K562 (cell line): ENCODE data around the gene SLC25A45. TPM values are rescaled to one million over a fixed set of nuclear protein-coding genes. Genes with fewer than 3 reads are reported as not detected.
A peak's percentile ranks its signal among the peaks of the same experiment; 100 is the strongest.

Experiments used
- ARID1B ChIP-seq: fragments of 450-650 bp; IDR thresholded peaks from 2 replicates; pipeline ENCODE4 v1.6.1; 2016; ENCODE audit warnings: antibody characterized with exemption, mild to moderate bottlenecking, inconsistent platforms
- ARID3B ChIP-seq: fragments of 250-450 bp; sonication (Bioruptor Pico); IDR thresholded peaks from 2 replicates; pipeline ENCODE4 v1.4.0; 2020; ENCODE audit warnings: borderline replicate concordance
- ATF4 ChIP-seq: fragments of 450-650 bp; formaldehyde crosslinking; IDR thresholded peaks from 2 replicates; pipeline ENCODE4 v1.4.0; 2022; ENCODE audit warnings: mild to moderate bottlenecking, moderate library complexity
- CBX3 ChIP-seq, 2 experiments: IDR thresholded peaks; 1 replicate in 1 of 2; 2 replicates in 1 of 2; pipeline ENCODE4 v1.6.1; 2012; ENCODE audit warnings: inconsistent platforms in 2 of 2, low read length in 2 of 2, borderline replicate concordance in 1 of 2, control low read depth in 1 of 2
- DNMT1 ChIP-seq: fragments of 450-650 bp; IDR thresholded peaks from 2 replicates; pipeline ENCODE4 v1.6.1; 2016; ENCODE audit warnings: antibody characterized with exemption, mild to moderate bottlenecking
- ID3 ChIP-seq, 2 experiments: fragments of 250-450 bp in 1 of 2; fragments of 450-650 bp in 1 of 2; sonication (Bioruptor Pico) in 1 of 2; IDR thresholded peaks; 2 replicates each; pipeline versions ENCODE4 v1.6.1 to v1.8.0; 2016 to 2021; ENCODE audit warnings: mild to moderate bottlenecking in 2 of 2, moderate library complexity in 2 of 2, missing compliant biosample characterization in 1 of 2, missing genetic modification characterization in 1 of 2
- PKNOX1 ChIP-seq: fragments of 450-650 bp; IDR thresholded peaks from 2 replicates; pipeline ENCODE4 v1.6.1; 2016
- RAD21 ChIP-seq, 2 experiments: fragments of 250-450 bp in 1 of 2; fragments of 450-650 bp in 1 of 2; sonication (Bioruptor Pico) in 1 of 2; formaldehyde crosslinking in 1 of 2; IDR thresholded peaks in 1 of 2; conservative IDR thresholded peaks in 1 of 2; 2 replicates each; pipeline versions ENCODE4 v1.4.0 to v1.8.0; 2020 to 2022; ENCODE audit warnings: mild to moderate bottlenecking in 2 of 2, moderate library complexity in 1 of 2
- SP1 ChIP-seq: sonication (generic); formaldehyde crosslinking; IDR thresholded peaks from 2 replicates; pipeline ENCODE4 v1.8.1; 2022; ENCODE audit warnings: mild to moderate bottlenecking, missing genetic modification reagents
- ZFP91 ChIP-seq: sonication (generic); formaldehyde crosslinking; IDR thresholded peaks from 2 replicates; pipeline ENCODE4 v1.8.0; 2022; ENCODE audit warnings: mild to moderate bottlenecking, missing genetic modification reagents
- ZNF444 ChIP-seq: fragments of 250-450 bp; sonication (Bioruptor Pico); IDR thresholded peaks from 2 replicates; pipeline ENCODE4 v1.4.0; 2020; ENCODE audit warnings: mild to moderate bottlenecking, moderate library complexity
- ZNF561 ChIP-seq: fragments of 450-650 bp; formaldehyde crosslinking; conservative IDR thresholded peaks from 2 replicates; pipeline ENCODE4 v1.4.0; 2020; ENCODE audit warnings: mild to moderate bottlenecking, moderate library complexity
- polyA plus RNA-seq, 8 experiments: library from polyadenylated mRNA; depleted of rRNA in 4 of 8; stranded (reverse) in 5 of 8; unstranded in 3 of 8; fragments of >200 nt; fragmentation: Nextera tagmentation in 2 of 8; fragmentation: Illumina TruSeq in 1 of 8; extraction: Ambion mirVana in 2 of 8; extraction: Trizol in 1 of 8; gene quantifications; 2 replicates each; pipeline versions ENCODE4 v1.2.1 to v1.2.3, GENCODE V29; 2011 to 2014; ENCODE audit warnings: inconsistent platforms in 1 of 8, missing spikeins in 1 of 8
- total RNA-seq, 7 experiments: library from RNA; depleted of rRNA in 6 of 7; stranded (reverse); fragments of >200 nt in 6 of 7; fragmentation: Illumina TruSeq in 2 of 7; extraction: Trizol in 2 of 7; gene quantifications; 2 replicates each; pipeline versions ENCODE4 v1.2.1 to v1.2.3, GENCODE V29; 2011 to 2021; ENCODE audit warnings: low replicate concordance in 1 of 7
- TF ChIP-seq, protein P1 (sequence below): fragments of 200-800 bp; sonication (Bioruptor generic); IDR thresholded peaks from 2 replicates; pipeline ENCODE4 v1.6.1; 2017; ENCODE audit warnings: missing genetic modification characterization, missing compliant biosample characterization
- TF ChIP-seq, protein P2 (sequence below): fragments of 450-650 bp; IDR thresholded peaks from 2 replicates; pipeline ENCODE4 v1.6.1; 2016; ENCODE audit warnings: borderline replicate concordance

Gene SLC25A45
- total and polyA plus RNA-seq, 9 of the 15 experiments (the other 6 are each of a cell fraction or from before 2014, with no cell fraction given) = 0.15 to 2.3 (median 0.68) TPM

DNA sequence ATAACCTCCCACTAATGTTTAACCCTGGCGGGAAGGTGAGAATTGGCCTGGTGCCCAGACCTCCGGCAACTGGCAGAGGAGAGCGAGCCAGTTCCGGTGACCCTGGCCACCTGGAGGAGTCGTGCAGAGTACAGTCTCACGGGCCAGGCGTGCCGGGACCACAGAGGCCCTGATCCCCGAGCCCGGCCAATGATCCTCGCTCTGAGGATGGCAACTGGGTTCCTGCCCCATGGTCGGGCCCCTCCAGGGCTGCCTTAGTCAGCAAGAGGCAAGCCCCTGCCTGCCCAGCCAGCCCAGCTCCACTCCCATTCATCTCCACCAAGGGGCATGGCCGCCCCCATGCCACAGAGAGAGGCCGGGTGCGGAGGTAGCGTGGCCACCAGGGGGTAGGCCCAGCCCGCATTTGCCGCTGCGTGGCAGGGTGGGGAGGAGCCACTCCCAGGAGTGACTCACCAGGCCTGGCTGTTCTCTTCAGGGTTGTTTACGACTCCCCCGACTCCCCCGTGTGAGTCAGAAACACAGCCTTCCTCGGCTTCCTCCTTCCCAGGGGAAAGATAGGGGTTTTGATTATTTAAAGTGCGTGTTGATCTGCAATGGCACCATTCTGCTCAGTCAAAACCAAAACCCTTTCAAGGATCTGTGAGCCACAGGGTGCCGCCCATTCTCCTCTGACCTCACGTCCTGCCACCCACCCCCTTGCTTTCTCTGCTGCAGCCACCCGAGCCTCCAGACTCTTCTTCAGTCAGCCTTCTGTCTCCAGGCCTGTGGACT is at the start of gene SLC25A45 (continued):
- TF ChIP-seq ZNF561 (peak; percentile 72; the same call in 1 of the 2 replicates), RAD21 (CRISPR knock-in tag; conservative IDR thresholded peaks at IDR 0.05 in 1 of 2, IDR thresholded peaks at IDR 0.05 in 1 of 2) (peak; percentile 93 to 95), ID3 (CRISPR knock-in tag; IDR thresholded peaks at IDR 0.05) (no peak), ID3 (tag; IDR thresholded peaks at IDR 0.05) (peak; percentile 90), DNMT1 (0 out of 2 replicates have a peak, but pooled peaks have one; percentile 43), ZFP91 (CRISPR knock-in tag) (no peak), ATF4 (CRISPR knock-in tag) (0 out of 2 replicates have a peak, but pooled peaks have one; percentile 47), SP1 (CRISPR knock-in tag) (peak; percentile 82), ARID1B (peak; percentile 93), CBX3 (IDR thresholded peaks at IDR 0.05; ENCODE audit: borderline replicate concordance in 1 of 2, low read length in 2 of 2) (0 out of 3 replicates have a peak, but pooled peaks of 1 of the 2 experiments have one; percentile 3), PKNOX1 (peak; percentile 70), ARID3B (CRISPR knock-in tag) (peak; percentile 67; the same call in 1 of the 2 replicates), ZNF444 (0 out of 2 replicates have a peak, but pooled peaks have one; percentile 17)
- TF ChIP-seq, protein P1, sequence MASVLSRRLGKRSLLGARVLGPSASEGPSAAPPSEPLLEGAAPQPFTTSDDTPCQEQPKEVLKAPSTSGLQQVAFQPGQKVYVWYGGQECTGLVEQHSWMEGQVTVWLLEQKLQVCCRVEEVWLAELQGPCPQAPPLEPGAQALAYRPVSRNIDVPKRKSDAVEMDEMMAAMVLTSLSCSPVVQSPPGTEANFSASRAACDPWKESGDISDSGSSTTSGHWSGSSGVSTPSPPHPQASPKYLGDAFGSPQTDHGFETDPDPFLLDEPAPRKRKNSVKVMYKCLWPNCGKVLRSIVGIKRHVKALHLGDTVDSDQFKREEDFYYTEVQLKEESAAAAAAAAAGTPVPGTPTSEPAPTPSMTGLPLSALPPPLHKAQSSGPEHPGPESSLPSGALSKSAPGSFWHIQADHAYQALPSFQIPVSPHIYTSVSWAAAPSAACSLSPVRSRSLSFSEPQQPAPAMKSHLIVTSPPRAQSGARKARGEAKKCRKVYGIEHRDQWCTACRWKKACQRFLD (CRISPR knock-in tag) = peak; percentile 97
- TF ChIP-seq, protein P2, sequence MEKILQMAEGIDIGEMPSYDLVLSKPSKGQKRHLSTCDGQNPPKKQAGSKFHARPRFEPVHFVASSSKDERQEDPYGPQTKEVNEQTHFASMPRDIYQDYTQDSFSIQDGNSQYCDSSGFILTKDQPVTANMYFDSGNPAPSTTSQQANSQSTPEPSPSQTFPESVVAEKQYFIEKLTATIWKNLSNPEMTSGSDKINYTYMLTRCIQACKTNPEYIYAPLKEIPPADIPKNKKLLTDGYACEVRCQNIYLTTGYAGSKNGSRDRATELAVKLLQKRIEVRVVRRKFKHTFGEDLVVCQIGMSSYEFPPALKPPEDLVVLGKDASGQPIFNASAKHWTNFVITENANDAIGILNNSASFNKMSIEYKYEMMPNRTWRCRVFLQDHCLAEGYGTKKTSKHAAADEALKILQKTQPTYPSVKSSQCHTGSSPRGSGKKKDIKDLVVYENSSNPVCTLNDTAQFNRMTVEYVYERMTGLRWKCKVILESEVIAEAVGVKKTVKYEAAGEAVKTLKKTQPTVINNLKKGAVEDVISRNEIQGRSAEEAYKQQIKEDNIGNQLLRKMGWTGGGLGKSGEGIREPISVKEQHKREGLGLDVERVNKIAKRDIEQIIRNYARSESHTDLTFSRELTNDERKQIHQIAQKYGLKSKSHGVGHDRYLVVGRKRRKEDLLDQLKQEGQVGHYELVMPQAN = peak; percentile 26; the same call in 1 of the 2 replicates
